Endodermal cell (in vitro differentiated cells): ENCODE data around the gene ZFAND3. TPM values are rescaled to one million over a fixed set of nuclear protein-coding genes. Genes with fewer than 3 reads are reported as not detected.

Experiments
- DNase-seq: peaks from one replicate; pipeline ENCODE4 v3.0.0-alpha.2; 2017
- H3K27ac ChIP-seq: 2 replicates; pipeline ENCODE4 v1.5.1; 2013; ENCODE audit warnings: mild to moderate bottlenecking, low read depth, low read length, moderate library complexity
- H3K27me3 ChIP-seq: 2 replicates; pipeline ENCODE4 v1.6.1; 2013; ENCODE audit warnings: mild to moderate bottlenecking, low read length, moderate library complexity; ENCODE audit not compliant: insufficient read depth, control insufficient read depth, poor library complexity, severe bottlenecking
- H3K36me3 ChIP-seq: 2 replicates; pipeline ENCODE4 v1.7.0; 2013; ENCODE audit warnings: mild to moderate bottlenecking, low read length, moderate library complexity; ENCODE audit not compliant: control insufficient read depth, insufficient read depth
- H3K4me1 ChIP-seq: one replicate; pipeline ENCODE4 v1.7.0; 2013; ENCODE audit warnings: low read length; ENCODE audit not compliant: control insufficient read depth, insufficient read depth
- H3K4me3 ChIP-seq: 2 replicates; pipeline ENCODE4 v1.5.1; 2013; ENCODE audit warnings: mild to moderate bottlenecking, low read length, moderate library complexity
- H3K9ac ChIP-seq: 2 replicates; pipeline ENCODE4 v1.6.1; 2013; ENCODE audit warnings: mild to moderate bottlenecking, low read length, moderate library complexity; ENCODE audit not compliant: poor library complexity, severe bottlenecking; ENCODE audit errors: extremely low read depth
- H3K9me3 ChIP-seq: 2 replicates; pipeline ENCODE4 v1.6.1; 2013; ENCODE audit warnings: mild to moderate bottlenecking, low read length, moderate library complexity; ENCODE audit not compliant: control insufficient read depth
- H3K27ac Mint-ChIP-seq: 2 replicates; pipeline ENCODE4 v1.8.0; 2020; ENCODE audit warnings: mixed read lengths
- H3K27me3 Mint-ChIP-seq: 2 replicates; pipeline ENCODE4 v1.8.0; 2021; ENCODE audit warnings: mild to moderate bottlenecking, mixed read lengths; ENCODE audit not compliant: insufficient read depth
- H3K36me3 Mint-ChIP-seq: 2 replicates; pipeline ENCODE4 v1.8.0; 2020; ENCODE audit warnings: low read depth, mixed read lengths
- H3K4me1 Mint-ChIP-seq: 2 replicates; pipeline ENCODE4 v1.8.0; 2020; ENCODE audit warnings: mixed read lengths
- H3K4me3 Mint-ChIP-seq: 2 replicates; pipeline ENCODE4 v1.8.0; 2020; ENCODE audit warnings: mild to moderate bottlenecking, moderate library complexity, mixed read lengths
- H3K9me3 Mint-ChIP-seq: 2 replicates; pipeline ENCODE4 v1.8.0; 2020; ENCODE audit warnings: mild to moderate bottlenecking, mixed read lengths
- WGBS, 2 experiments: methylation state at CpG; one replicate each; pipeline versions ENCODE4 v1.1.5 to v1.1.7; 2013; ENCODE audit warnings: missing lambda C conversion rate in 2 of 2, mixed read lengths in 1 of 2; ENCODE audit not compliant: insufficient coverage in 1 of 2, insufficient read length in 1 of 2; 5-methylcytosine and 5-hydroxymethylcytosine counted together
- total RNA-seq, 2 donors: library from RNA; stranded (reverse); fragmentation: NEBNext Ultra II Directional in 1 of 2; extraction: Animal tissue kit (Norgen Biotek cat#: 25700) in 1 of 2; gene quantifications; 2 replicates in 1 of 2; 3 replicates in 1 of 2; pipeline ENCODE4 v1.2.1, GENCODE V29; 2021
- TF ChIP-seq, protein P1 (sequence below): fragments of 200-600 bp; sonication (generic); conservative IDR thresholded peaks from 2 replicates; pipeline ENCODE4 v1.5.0; 2021; ENCODE audit warnings: antibody characterized with exemption, mild to moderate bottlenecking

Gene ZFAND3
- total RNA-seq, 2 donors from 2014 or later, result 67.1 to 86.2 TPM

DNA sequence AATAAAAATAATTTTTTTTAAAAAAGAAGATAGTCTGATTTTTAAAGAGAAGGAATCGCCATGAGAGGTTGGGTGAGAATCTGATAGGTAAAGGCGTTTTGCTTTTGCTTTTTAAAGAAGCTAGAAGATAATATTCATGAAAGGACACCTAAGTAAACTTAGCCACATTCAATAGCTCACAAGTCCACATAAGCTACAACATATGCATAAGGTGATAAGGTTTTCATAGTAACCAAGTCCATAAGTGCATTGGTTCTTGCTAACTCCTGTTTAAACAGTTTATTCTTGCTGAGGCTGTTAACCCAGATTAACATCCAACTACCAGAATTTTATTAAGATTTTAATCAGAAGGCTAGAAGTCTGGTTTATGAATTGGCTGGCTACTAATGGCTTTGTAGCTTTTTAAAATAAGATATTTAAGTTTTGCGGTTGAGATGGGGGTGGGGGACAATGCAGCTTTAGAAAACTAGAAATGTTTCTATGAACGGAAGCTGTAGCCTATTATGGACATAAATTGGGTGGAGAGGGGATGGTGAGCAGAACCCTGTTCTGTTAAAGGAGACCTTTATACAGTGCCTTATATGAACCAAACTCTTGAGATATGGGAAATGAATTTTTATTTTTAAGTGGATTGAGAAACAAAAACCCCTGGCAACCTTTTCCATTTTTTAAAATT, 235.1 kb downstream of the ZFAND3 start:
- no peaks in the 10 kb centered on the region for H3K36me3 Mint-ChIP-seq
- DNase-seq, result no peak
- H3K27me3 Mint-ChIP-seq, result no peaks in the 10 kb centered on the region
- no peak overlapping the region for H3K9ac ChIP-seq
- no peak overlapping the region for H3K4me3 Mint-ChIP-seq
- H3K9me3 Mint-ChIP-seq, result no peaks in the 10 kb centered on the region
- no peak overlapping the region for H3K4me3 ChIP-seq
- peaks cover 6% of the 10 kb centered on the region for H3K36me3 ChIP-seq
- no peaks in the 10 kb centered on the region for H3K4me1 ChIP-seq
- H3K27ac ChIP-seq, result no peak overlapping the region
- WGBS, 2 experiments, result 98 to 100% methylated on average over 1 to 4 of the region's 4 CpGs
- peaks cover 5% of the 10 kb centered on the region for H3K4me1 Mint-ChIP-seq
- H3K27me3 ChIP-seq, result no peaks in the 10 kb centered on the region
- TF ChIP-seq, protein P1, sequence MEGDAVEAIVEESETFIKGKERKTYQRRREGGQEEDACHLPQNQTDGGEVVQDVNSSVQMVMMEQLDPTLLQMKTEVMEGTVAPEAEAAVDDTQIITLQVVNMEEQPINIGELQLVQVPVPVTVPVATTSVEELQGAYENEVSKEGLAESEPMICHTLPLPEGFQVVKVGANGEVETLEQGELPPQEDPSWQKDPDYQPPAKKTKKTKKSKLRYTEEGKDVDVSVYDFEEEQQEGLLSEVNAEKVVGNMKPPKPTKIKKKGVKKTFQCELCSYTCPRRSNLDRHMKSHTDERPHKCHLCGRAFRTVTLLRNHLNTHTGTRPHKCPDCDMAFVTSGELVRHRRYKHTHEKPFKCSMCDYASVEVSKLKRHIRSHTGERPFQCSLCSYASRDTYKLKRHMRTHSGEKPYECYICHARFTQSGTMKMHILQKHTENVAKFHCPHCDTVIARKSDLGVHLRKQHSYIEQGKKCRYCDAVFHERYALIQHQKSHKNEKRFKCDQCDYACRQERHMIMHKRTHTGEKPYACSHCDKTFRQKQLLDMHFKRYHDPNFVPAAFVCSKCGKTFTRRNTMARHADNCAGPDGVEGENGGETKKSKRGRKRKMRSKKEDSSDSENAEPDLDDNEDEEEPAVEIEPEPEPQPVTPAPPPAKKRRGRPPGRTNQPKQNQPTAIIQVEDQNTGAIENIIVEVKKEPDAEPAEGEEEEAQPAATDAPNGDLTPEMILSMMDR, result no peak
- no peak overlapping the region for H3K27ac Mint-ChIP-seq
- no peaks in the 10 kb centered on the region for H3K9me3 ChIP-seq

DNA sequence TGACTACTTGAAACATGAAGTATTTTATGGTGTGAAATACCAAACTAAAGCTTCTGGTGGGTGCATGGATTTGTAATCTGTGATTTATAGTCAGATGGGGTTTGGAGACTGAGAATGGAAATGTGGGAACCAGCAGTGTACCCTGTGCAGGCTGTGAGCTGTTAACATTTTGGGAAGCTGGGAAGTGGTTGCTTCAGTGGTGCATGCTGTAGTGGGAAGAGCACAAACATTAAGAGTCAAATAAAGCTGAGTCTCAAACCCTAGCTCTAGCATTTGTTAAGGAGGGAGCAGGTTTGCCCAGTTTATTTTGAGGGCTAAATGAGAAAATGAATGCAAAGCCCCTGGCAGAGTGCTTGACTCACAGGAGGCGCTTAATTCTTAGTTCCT, 235.7 kb downstream of the ZFAND3 start:
- H3K36me3 ChIP-seq, result peaks cover 6% of the 10 kb centered on the region

DNA sequence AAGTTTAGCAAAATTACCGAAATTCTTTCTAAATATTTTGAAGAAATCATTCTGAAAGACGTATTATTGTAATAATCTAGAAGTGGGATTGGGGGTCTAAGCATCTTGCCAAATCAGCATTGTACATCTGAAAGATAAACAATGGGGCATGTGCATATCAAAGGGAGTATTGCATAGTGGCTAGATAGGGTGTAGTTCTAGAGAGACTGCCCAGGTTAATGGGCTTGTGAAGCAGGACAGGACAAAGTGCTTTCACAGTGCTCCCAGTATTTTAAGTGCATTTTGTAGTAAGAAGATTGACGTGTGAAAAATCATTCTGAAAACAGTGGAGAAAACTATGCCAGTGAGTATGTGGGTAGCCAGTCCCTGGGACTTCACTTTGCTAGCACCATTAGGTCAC, 236.8 kb downstream of the ZFAND3 start:
- H3K4me3 Mint-ChIP-seq, result no peak overlapping the region
- H3K9me3 Mint-ChIP-seq, result no peaks in the 10 kb centered on the region
- Histone ChIP-seq H3K4me1 (no peaks in the 10 kb centered on the region), H3K27me3 (no peaks in the 10 kb centered on the region), H3K27ac (no peak overlapping the region), H3K9me3 (no peaks in the 10 kb centered on the region), H3K9ac (no peak overlapping the region), H3K4me3 (no peak overlapping the region), H3K36me3 (peaks cover 8% of the 10 kb centered on the region)
- H3K4me1 Mint-ChIP-seq, result peaks cover 5% of the 10 kb centered on the region
- 74 to 88% methylated on average over 3 of the region's 3 CpGs for WGBS, 2 experiments
- H3K36me3 Mint-ChIP-seq, result peaks cover 2% of the 10 kb centered on the region
- no peak overlapping the region for H3K27ac Mint-ChIP-seq
- DNase-seq, result no peak
- TF ChIP-seq, protein P1, result no peak
- no peaks in the 10 kb centered on the region for H3K27me3 Mint-ChIP-seq

More for the DNA sequence above, 235.7 kb downstream of the ZFAND3 start:
- Mint-ChIP-seq H3K27ac (no peak overlapping the region), H3K4me1 (peaks cover 5% of the 10 kb centered on the region), H3K9me3 (no peaks in the 10 kb centered on the region), H3K36me3 (no peaks in the 10 kb centered on the region), H3K27me3 (no peaks in the 10 kb centered on the region), H3K4me3 (no peak overlapping the region)
- TF ChIP-seq, protein P1, result no peak
- Histone ChIP-seq H3K27ac (no peak overlapping the region), H3K9me3 (no peaks in the 10 kb centered on the region), H3K9ac (no peak overlapping the region), H3K4me1 (no peaks in the 10 kb centered on the region), H3K27me3 (no peaks in the 10 kb centered on the region), H3K4me3 (no peak overlapping the region)
- DNase-seq, result no peak
- 95 to 100% methylated on average over 1 of the region's 1 CpG for WGBS, 2 experiments
